ENCODE measurements around the gene IFT27.

IFT27 gene

DNA sequence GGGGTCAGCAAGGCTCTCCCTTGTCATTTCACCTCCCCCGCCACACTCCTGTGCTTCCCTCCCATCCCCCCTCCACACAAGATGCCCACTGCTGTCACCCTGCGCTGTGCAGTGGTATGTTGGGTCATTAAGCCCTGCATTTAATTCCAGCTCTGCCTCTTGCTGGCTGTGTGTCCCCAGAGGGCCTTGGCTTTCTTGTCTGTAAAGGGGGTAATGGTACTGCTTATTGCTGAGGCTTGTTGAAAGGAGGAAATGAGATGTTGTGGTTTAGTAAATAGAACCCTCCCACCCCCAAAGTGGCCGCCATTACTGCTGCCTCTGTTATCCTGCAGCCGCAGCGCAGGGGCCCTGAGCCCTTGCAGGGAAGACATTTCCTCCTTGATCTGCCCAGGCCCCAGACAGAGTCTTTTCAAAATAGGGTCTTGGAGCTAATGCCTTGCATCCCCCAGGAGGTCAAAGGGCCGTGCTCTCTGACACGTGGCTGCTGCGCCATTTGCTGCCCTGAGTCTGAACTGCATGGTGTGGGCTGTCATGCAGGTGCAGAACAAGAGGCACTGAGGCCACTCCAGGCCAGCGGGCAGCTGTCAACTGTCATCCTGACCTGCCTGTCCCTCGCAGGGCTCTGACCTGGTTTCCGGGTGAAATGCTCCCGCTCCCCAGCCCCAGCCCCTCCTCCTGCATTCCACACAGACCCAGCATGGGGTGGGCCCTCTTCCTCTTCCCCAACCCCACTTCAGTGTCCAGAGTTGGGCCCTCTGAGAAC is 22.2 kb upstream of the IFT27 start:
- intact Hi-C loops (cut with DNase I): no loop called here
- DNase-seq: peak in 2 of 10 donors; percentile 68 to 72

DNA sequence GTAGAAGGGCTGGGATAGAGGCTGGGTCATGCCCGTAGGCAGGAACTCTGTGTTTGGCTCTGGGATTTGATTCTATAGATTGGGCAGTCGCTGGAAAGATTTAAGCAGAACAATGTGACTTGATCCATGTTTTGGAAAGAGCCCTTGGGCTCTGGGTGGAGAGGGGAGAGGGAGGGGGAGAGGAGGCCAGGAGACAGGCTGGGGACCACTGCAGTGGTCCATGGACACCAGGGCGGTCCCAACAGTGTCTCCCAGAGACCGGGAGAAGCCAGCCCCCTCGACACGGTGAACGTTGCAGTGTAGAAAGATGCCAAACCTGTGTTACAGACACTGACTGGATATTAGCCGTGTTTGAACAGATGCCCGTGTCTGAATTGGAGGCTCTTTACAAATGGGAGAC is 21.5 kb upstream of the IFT27 start:
- intact Hi-C loops (cut with DNase I): no loop called here
- DNase-seq: peak in 2 of 10 donors; percentile 18 to 32

DNA sequence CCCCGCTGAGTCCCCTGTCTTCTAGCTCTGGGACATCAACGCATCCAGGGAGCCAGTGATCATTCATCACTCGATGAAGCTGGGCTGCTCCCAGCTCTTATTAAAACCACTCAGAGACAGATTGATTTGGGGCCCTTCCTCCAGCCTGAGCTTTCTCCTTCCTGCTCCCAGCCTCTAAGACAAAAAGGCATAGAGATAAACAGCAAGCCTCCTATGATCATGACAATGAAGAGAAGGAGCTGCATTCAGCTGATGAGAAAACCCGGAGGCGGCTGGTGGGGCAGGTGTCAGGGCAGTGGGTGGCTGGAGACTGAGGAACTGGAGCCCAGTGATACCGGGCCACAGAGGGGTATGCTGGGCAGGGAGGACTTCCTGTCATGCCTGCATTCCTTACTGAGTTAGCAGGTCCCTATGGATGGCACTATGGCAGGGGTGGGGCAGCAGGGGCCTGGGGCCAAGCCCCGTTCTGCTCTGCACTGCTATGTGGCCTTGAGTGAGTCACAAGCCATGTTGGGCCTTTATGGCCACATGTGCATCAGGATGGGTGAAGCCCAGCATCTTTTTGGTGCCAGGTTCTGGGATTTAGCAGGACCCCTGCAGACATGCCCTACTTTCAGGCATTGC is 20.7 kb upstream of the IFT27 start:
- DNase-seq: peak in 2 of 10 donors; percentile 61 to 67
- intact Hi-C loops (cut with DNase I): no loop called here

DNA sequence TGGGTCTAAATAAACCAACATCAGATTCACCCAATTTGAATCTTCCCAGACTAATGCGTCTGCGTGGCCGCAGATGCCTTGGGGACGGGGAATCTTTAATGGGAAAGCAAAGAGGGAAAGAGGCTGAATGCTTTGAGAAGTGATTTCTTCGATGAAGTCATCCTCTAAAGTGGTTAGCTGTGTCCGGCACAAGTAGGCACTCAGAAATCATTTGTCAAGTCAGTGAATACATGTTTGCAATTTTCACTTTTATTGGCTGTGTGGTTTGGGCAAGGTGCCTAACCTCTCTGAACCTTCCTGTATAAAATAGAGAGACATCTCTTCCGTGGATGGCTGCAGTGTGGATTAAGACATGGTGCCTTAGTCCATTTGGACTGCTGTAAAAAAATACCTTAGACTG is 19.7 kb upstream of the IFT27 start:
- intact Hi-C loops (cut with DNase I): no loop called here
- DNase-seq: no peak

DNA sequence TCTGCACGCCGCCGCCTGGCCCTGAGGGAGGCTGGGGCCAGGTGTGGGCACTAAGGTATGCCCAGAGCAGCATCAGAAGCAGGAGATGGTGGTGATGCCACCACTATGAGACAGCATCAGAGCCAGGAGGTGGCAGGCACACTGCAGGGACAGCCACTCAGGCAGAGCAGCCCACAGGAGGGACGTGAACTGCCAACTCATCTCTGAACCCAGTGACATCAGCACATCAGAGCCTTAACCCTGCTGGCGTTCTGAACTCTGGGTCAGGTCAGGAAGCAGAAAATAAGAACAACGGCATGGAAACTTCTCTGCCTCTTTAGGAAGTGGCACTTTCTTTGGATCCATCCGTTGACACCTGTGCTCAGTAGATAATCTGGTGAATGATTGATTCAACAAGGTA is 14.7 kb upstream of the IFT27 start:
- intact Hi-C loops (cut with DNase I): no loop called here
- DNase-seq: no peak

DNA sequence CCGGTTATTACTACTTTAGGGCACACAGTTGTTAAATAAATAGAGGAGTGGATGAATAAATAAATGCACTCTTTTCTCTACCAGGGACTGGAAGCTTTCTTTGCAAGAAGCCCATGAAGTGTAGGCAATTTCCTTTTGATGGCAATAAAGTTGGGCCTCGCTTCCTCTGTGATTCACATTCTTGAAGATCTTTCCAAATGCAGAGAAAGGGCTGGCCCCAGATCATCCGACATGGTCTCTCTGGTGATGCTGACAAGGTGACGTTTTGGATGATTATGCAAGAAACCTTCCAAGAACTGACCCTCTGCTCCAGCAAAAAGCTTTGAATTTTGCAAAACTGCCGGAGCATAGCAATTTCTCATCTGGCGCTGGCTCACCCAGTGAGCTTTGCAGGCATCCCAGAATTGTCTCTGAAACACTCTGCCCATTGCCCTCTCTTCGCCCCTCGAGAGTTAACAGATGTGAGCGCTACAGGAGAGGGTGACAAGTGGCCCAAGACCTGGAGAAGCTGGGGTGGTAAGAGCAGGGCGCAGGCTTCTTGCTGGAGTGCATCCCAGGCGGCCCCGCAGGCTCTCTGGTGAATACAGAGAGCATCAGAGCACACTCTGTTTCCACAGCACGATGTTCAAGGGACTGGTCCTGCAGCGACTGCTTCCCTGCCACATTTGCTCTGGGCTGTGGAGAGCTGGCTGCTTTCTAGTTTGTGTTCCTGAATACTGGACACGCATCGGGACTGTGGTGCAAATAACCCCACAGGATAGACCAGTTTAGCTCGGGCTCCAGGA is 11.5 kb upstream of the IFT27 start:
- DNase-seq: peak in 2 of 10 donors; percentile 69 to 82
- intact Hi-C loops (cut with DNase I): no loop called here

DNA sequence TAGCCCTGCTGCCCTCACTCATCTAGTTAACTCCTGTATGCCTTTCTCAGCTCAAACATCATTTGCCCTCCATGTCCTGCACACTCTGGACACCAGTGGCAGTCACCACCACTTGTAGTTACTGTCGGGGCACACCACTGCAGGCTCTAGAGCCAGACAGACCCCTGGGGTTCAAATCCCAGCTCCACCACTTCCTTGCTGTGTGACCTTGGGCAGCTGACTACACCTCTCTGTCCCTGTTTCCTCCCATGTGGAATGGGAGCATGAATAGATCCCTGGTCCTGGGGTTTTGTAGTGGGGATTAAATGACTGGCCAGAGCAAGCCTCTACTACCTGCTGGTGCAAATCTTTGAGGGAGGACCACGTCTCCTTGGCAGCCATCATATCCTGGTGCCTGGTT is 7.8 kb upstream of the IFT27 start:
- intact Hi-C loops (cut with DNase I): loop anchor here (5.0 kb wide), 1 partner anchor 74 kb away; no protein-coding TSS in a partner anchor
- no peak for DNase-seq

DNA sequence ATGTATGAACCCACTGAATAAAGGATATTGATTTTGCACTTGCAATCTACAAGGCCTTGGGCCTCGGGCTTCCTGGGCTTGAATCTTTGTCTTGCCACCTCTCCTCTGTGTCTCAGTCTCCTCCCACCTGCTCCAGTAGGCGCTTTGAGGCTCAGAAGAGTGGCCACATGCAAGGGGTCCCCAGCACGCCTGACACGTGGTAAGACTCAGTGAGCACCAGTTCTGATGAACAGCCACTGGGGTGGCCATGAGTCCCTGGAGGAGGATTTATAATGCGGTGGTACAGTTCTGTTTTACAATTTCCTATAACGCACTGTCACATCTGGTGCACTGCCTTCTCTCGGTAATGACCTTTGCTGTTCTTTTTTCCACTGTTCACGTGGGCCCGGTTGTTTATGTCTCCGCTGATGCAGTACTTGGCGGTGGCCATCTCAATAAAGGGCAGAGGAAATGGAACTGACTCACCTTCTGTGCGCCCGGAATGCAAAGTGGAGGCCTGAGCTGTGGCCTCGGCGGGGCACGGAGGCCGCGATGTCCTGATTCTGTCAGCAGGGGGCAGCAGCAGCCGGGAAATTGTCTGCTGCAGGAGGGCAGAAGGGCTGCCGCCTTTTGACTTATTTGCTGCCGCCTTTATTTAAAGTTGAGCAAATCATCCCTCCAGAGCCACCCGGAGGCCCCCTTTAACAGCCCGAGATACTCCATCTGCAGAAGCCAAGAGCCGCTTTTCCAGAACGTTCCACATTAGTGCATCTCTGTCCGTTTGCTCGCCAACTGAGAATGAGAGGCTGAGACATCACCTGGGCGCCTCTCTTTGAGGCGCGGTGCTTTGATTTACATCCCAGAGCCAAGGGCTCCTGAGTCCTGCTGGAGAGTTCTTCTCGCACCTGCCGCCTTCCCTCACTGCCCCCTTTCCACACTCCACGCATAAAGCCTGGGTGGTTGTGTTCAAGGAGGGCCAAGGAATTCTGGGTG is 6.0 kb upstream of the IFT27 start:
- peak; percentile 62 to 97 (median 82) for DNase-seq

DNA sequence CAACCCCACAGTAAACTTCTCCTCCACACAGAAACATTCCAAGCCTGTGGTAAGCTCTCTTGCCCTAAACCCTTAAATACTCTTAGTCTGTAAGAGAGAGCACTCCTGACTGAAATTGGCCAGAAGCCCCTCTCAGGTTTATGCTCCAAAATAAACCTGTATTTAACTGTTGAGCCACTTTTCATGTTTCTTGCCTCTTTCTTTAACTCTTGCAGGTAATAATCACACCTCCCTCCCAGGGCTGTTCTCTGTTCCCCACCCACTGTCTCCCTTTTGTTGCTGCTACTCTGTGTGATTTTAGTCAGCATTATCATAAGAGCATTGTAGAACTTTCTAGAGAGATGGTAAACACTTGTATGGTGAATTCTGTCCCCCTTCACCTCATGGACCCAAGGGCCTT is 2.1 kb upstream of the IFT27 start:
- no peak for DNase-seq
- intact Hi-C loops (cut with DNase I): loop anchor here (5.0 kb wide), 1 partner anchor 246 kb away; no protein-coding TSS in a partner anchor

More for the DNA sequence above, 6.0 kb upstream of the IFT27 start:
- intact Hi-C loops (cut with DNase I): loop anchor here (1.0 to 5.0 kb wide), 2 partner anchors 75 to 196 kb away; no protein-coding TSS in a partner anchor

DNA sequence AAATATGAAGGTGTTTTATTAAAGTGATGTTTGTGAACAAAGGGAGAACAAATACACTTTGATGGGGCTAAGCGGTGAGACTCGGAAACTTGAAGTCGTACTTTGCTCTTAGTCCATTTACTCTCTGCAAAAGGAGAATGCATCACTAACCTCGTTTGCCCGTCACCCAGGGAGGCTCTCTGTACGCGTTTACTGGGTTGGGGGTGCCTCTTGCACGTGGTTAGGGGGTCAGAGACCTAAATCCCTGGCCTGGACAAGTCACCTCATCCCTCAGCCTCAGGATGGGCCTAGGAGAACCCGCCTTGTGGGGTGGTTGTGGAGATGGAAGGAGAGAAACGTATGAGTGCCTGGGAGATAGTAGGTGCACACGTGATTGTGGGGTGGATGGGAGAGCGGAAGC is 803 bp upstream of the IFT27 start:
- DNase-seq: peak in 1 of 10 donors; percentile 80
- intact Hi-C loops (cut with DNase I): loop anchor here (2.0 to 5.0 kb wide), 2 partner anchors 244 to 422 kb away; no protein-coding TSS in a partner anchor

DNA sequence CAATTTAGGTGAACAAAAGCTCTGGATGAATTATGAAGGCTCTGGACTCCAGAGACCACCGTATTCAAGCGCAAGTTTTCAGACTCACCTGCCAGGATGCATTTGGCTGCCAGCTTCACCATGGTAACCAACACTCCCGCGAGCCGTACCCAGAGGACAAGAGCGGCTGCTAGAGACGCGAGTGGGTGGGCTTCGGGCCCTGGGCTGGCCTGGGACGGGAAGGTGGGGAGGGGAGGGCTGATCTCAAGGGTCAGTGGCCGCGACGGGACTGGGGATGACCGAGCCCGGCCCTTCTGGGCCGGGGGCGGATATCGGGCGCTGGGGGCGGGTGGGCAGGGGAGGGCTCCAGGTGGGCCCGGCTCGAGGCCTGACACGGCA is 344 bp downstream of the IFT27 start:
- peak in 9 of 10 donors; percentile 28 to 90 (median 56) for DNase-seq
- intact Hi-C loops (cut with DNase I): loop anchor here (5.0 kb wide), 1 partner anchor 243 kb away; no protein-coding TSS in a partner anchor

DNA sequence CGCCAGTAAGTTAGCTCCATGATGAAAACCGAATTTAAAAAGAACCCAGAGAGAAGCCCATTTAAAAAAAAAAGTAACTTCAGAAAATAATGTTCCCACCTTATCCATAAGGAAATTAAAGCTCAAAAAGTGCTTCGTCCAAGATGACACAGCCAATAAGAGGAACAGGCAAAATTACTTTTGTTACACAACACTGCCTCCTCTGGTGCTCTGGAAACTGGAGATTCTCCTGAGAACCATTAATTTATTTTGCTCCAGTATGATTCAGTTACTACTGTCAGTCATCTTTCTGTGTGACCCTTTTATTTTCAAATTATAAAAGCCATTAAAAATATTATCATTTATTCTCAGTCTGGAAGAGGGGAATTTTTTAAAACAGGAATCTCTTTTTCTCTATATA is 2.0 kb downstream of the IFT27 start:
- DNase-seq: peak in 1 of 10 donors; percentile 1
- intact Hi-C loops (cut with DNase I): no loop called here

DNA sequence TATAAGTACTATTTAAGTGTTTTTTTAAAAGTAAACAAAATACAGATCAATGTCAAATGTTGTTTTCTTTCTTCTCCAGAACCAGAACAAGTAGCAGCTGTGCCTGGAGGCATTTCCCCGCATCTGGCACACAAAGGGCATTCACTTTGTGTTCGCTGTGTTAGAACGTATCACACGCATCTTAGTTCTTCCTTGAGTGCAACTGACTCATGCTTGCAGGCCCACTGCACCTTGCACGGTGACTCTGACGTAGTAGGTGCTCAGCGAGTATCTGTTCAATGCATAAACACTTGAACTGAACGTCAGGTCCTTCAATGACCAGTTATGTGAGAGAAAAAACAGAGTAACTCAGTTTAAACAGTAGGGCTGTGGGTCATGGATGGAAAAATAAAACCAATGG is 3.5 kb downstream of the IFT27 start:
- intact Hi-C loops (cut with DNase I): no loop called here

DNA sequence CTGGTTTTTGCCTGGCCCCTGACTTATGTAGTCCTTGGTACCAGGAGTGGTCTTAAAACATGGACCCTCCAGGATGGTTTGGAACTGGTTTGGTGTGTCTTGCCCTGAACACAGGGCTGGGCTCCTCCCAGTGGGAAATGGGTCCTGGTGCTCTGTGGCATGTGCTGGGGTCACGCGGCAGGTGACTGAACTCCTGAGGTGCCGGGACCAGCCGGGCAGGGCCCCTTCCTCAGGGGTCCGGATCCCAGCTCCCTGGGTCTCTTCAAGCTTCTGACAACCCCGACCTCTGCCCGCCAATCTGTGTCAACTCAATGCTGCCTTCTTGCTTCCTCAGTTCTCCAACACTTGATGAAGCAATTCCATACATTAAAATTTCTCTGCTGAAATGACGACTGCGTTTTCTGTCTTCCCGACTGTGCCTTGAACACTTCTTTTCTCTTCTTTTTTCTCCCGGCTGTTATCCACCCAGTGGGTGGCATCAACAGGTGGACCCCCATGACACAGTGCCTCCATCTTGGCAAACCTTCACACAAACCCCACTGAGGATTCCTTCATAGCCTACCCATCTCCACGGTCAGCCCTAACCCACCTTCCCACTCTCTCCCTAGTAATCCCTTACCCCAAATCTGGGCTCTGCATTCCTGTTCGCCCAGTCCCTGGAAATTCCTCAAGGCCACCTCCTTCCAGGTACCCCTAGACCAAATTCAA is 4.4 kb downstream of the IFT27 start:
- DNase-seq: peak in 2 of 10 donors; percentile 67 to 73
- intact Hi-C loops (cut with DNase I): no loop called here

More for the DNA sequence above, 3.5 kb downstream of the IFT27 start:
- peak in 2 of 10 donors; percentile 24 to 27 for DNase-seq

DNA sequence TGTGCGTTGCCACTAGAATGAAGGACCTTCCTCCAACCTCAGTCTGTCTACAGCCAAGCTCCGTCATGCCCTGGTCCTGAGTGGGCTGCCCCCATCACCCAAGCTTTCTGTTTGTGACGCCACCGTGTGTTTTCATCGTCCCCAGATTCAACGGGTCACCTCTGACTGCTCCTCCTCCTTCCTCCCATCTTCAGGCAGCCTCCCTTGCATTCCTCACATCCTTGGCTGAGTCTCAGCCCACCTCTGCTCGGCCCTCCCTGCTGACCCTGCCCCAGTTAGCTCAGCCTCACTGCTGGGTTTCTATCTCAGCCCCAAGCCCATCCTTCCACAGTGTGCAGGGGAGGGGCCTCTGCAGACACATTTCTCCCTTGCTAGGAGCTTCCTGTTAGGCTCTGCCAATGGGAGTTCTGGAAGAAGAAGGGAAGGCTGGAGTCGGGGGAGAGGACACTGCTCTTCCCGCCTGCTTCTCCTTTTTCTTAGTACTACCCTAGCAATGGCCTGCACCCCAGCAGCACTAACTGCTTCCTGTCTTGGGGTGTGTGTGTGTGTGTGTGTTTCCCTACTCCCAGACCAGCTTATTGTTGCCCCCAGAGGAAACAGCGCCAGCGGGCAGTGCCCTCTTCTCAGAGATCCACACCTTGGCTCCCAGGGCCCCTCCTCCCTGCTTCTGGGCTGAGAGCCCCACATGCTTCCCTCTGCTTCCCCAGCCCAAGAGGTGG is 5.2 kb downstream of the IFT27 start:
- DNase-seq: peak in 2 of 10 donors; percentile 49 to 69
- intact Hi-C loops (cut with DNase I): no loop called here

DNA sequence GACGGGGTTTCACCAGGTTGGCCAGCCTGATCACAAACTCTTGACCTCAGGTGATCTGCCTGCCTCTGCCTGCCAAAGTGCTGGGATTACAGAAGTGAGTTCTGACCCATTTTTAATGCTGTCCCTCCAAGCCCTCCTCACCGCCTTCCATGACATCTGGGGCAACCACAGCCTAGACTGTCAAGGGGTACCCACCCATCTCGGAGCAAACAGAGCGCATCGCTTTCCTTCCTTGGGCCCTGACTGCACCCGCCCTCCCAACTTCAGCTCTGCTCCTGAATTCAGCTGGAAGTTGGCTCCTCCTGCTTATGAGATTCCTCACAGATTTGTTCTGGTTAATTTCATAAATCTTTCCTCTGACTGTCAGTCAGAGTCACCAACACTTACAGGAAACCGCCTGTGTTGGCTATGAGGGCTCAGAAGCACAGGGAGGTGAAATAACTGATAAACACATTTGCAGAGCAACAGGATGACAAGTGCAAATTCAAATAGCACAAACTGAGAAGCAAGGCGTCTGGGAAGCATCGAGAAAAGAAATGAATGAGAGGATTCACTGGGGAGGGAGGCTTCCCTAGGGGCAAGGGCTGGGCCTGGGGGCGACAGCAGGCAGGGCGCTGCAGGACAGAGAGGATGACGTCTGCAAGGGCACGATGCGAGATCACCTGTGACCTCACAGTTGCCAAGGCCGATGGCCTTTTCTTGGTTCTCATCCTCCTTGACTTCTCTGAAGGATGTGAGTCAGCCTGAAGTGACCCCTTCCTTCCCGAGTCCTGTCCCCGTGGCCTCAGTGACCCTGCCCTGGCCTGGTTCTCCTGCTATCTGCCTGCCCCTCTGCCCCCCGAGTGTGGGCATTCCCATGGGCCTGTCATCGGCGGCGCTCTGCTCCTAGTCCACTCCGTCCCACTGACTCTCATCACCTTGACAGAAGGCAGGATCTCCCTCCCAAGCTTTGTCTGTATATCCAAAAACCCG is 6.1 kb downstream of the IFT27 start:
- peak in 2 of 10 donors; percentile 61 to 62 for DNase-seq
- intact Hi-C loops (cut with DNase I): no loop called here

DNA sequence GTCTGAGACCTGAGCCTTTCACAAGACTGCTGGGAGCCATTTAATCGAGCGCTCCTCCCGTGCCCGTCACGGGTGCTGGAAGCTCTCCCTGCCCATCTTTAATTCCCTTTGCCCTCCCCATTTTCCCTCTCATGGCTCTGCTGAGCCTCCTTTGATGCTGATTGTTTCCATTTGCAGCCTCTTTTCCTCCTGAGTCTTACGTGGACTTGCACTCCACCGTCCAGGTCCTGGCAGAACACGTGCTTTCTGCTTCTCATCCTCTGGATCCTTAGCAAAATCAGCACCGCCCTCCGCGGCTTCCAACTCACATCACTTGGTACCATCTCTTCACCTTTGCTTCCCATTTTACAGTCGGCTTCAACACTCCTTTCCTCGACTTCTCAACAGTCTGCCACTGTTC is 7.3 kb downstream of the IFT27 start:
- peak in 2 of 10 donors; percentile 24 to 27 for DNase-seq
- intact Hi-C loops (cut with DNase I): no loop called here
